H1 (cell line): ENCODE measurements around the gene TEKT3. TPM values are rescaled to one million over a fixed set of nuclear protein-coding genes. Genes with fewer than 3 reads are reported as not detected.

Experiments used
- CHD2 ChIP-seq: IDR thresholded peaks from 2 replicates; pipeline ENCODE4 v1.6.1; 2012; ENCODE audit warnings: low read length, improper control_type of control experiment
- E2F6 ChIP-seq: IDR thresholded peaks from 2 replicates; pipeline ENCODE4 v1.6.1; 2012; ENCODE audit warnings: inconsistent platforms
- HDAC2 ChIP-seq, 2 experiments: fragments of 300-600 bp in 1 of 2; sonication (generic) in 1 of 2; IDR thresholded peaks; 2 replicates each; pipeline ENCODE4 v1.6.1; 2011 to 2012; ENCODE audit warnings: low read depth in 2 of 2, low read length in 2 of 2, mild to moderate bottlenecking in 2 of 2, moderate library complexity in 2 of 2, borderline replicate concordance in 1 of 2, inconsistent platforms in 1 of 2
- JUND ChIP-seq: IDR thresholded peaks from 2 replicates; pipeline ENCODE4 v1.6.1; 2011; ENCODE audit warnings: mild to moderate bottlenecking, improper control_type of control experiment, low read length
- POU5F1 ChIP-seq: IDR thresholded peaks from 2 replicates; pipeline ENCODE4 v1.6.1; 2011; ENCODE audit warnings: low read depth, mild to moderate bottlenecking, low read length, moderate library complexity
- RBBP5 ChIP-seq: IDR thresholded peaks from 2 replicates; pipeline ENCODE4 v1.7.1; 2012; ENCODE audit warnings: low read depth, mild to moderate bottlenecking, inconsistent platforms, low read length, moderate library complexity, borderline replicate concordance
- SUZ12 ChIP-seq: fragments of 200-600 bp; sonication (generic); IDR thresholded peaks from 2 replicates; pipeline ENCODE4 v1.6.1; 2012; ENCODE audit warnings: mild to moderate bottlenecking, inconsistent platforms, low read length, moderate library complexity, mixed read lengths
- TEAD4 ChIP-seq: IDR thresholded peaks from 2 replicates; pipeline ENCODE4 v1.6.1; 2012; ENCODE audit warnings: low read depth, low read length, inconsistent platforms, mixed read lengths
- polyA plus RNA-seq, 7 experiments: library from polyadenylated mRNA; depleted of rRNA in 3 of 7; stranded (reverse) in 5 of 7; unstranded in 2 of 7; fragments of >200 nt in 5 of 7; fragments of 200-250 nt in 2 of 7; gene quantifications; 1 replicate in 5 of 7; 2 replicates in 1 of 7; 4 replicates in 1 of 7; pipeline versions ENCODE4 v1.2.1 to v1.2.3, GENCODE V29; 2011 to 2013; ENCODE audit warnings: missing spikeins in 2 of 7, mixed read lengths in 2 of 7
- total RNA-seq: library from RNA; stranded (reverse); fragmentation: NEBNext Ultra II Directional; extraction: Animal tissue kit (Norgen Biotek cat#: 25700); gene quantifications from 2 replicates; pipeline ENCODE4 v1.2.1, GENCODE V29; 2021
- TF ChIP-seq, protein P1 (sequence below): IDR thresholded peaks from 2 replicates; pipeline ENCODE4 v1.6.1; 2012; ENCODE audit warnings: low read length, inconsistent platforms

The TEKT3 gene
- total and polyA plus RNA-seq, 2 of the 8 experiments (the other 6 are each of a cell fraction or from before 2014, with no cell fraction given), result 2.2 to 2.9 TPM

GRCh38 chr17:15262291-15263205, 78.8 kb downstream of the TEKT3 start (continued):
- TF ChIP-seq SUZ12 (peak; percentile 76), E2F6 (0 out of 2 replicates have a peak, but pooled peaks have one; percentile 11), JUND (no peak), RBBP5 (0 out of 2 replicates have a peak, but pooled peaks have one; percentile 26), CHD2 (no peak), TEAD4 (no peak), POU5F1 (no peak), HDAC2 (IDR thresholded peaks at IDR 0.05; ENCODE audit: borderline replicate concordance in 1 of 2, low read depth in 2 of 2, low read length in 2 of 2) (0 out of 4 replicates have a peak, but pooled peaks of 1 of the 2 experiments have one; percentile 60)
- TF ChIP-seq, protein P1, sequence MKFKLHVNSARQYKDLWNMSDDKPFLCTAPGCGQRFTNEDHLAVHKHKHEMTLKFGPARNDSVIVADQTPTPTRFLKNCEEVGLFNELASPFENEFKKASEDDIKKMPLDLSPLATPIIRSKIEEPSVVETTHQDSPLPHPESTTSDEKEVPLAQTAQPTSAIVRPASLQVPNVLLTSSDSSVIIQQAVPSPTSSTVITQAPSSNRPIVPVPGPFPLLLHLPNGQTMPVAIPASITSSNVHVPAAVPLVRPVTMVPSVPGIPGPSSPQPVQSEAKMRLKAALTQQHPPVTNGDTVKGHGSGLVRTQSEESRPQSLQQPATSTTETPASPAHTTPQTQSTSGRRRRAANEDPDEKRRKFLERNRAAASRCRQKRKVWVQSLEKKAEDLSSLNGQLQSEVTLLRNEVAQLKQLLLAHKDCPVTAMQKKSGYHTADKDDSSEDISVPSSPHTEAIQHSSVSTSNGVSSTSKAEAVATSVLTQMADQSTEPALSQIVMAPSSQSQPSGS, result no peak
